GM19035 (cell line): Measurements from ENCODE around the gene PDE3B.
"Not testable (repeated sequence)": the region's sequence is repeated elsewhere in the genome, so short reads cannot be mapped to it uniquely, and the experiment has no call there.

Experiments used
- ATAC-seq: cut with Tn5 transposase; IDR thresholded peaks from one replicate; pipeline ENCODE4 v1.9.1; 2021; ENCODE audit not compliant: unreplicated experiment

PDE3B gene

DNA sequence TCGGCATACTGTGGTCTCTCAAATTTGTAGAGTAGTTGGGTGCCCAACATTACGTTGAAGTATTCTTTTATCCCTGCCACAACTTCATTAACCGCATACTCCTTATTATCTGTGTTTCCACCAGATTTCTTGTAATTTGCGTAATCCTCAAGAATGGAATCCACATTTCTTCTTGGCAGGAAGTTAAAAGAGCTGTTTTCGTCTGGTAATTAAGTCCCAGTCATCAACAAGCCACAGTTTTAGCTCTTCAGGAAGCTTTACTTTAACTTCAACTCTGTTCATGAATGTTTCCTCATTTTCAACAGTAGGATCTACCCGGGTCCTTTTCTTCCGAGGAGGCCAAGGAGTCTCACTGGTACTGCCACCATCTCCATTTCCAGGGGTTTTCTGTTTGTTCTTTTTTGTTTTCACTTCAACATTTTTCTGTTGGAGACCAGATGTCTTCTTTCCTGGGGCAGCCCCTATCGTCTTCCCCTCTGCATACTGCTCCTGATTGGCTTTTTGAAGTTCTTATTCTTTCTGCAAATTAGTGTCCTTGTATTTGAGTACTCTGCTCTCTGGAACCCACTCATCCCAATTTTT is 30.3 kb downstream of the PDE3B start:
- no peak for ATAC-seq

DNA sequence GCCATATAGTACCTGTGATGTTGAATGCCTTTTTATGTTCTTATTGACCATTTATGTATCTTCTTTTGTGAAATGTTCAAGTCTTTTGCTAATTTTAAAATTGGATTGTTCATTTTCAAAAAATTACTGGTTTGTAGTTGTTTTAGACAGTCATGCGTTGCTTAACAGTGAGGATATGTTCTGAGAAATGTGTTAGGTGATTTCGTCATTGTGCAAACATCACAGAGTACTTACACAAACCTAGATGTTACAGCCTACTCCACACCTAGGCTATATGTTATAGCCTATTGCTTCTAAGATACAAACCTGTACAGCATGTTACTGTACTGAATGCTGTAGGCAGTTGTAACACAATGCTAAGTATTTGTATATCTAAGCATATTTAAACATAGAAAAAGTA is 32.5 kb downstream of the PDE3B start:
- no peak for ATAC-seq

GRCh38 chr11:14677146-14677545 is 33.5 kb downstream of the PDE3B start:
- no peak for ATAC-seq

DNA sequence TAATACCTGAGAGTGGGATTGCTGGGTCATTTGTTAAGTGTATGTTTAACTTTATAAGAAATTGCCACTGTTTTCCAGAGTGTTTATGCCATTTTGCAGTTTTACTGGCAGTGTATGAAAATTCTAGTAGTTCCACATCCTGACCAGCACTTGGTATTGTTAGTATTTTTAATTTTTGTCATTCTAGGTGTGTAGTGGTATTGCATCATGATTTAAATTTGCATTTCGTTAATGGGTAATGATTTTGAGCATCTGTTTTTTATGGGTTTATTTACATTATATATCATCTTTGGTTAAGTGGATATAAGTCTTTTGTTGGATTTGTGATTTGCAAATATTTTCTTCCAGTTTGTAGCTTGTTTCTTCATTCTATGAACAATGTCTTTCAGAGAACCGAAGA is 34.7 kb downstream of the PDE3B start:
- ATAC-seq = no peak

GRCh38 chr11:14679662-14680061 is 36.1 kb downstream of the PDE3B start:
- no peak for ATAC-seq

DNA sequence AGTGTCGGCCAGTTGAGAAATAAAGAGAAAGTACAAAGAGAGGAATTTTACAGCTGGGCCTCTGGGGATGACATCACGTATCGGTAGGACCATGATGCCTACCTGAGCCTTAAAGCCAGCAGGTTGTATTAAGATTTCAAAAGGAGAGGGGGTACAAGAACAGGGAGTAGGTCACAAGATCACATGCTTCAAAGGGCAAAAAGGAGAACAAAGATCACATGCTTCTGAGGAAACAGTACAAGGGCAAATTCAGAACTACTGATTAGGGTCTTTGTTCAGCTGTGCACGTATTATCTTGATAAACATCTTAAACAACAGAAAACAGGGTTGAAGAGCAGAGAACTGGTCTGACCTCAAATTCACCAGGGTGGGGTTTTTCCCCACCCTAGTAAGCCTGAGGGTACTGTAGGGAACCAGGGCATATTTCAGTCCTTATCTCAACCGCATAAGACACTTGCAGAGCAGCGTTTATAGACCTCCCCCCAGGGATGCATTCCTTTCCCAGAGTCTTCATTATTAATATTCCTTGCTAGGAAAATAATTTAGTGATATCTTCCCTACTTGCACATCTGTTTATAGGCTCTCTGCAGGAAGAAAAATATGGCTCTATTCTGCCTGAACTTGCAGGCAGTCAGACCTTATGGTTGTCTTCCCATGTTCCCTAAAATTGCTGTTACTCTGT is 40.8 kb downstream of the PDE3B start:
- not testable (repeated sequence) for ATAC-seq

GRCh38 chr11:14687456-14687855 is 43.9 kb downstream of the PDE3B start:
- ATAC-seq = no peak

DNA sequence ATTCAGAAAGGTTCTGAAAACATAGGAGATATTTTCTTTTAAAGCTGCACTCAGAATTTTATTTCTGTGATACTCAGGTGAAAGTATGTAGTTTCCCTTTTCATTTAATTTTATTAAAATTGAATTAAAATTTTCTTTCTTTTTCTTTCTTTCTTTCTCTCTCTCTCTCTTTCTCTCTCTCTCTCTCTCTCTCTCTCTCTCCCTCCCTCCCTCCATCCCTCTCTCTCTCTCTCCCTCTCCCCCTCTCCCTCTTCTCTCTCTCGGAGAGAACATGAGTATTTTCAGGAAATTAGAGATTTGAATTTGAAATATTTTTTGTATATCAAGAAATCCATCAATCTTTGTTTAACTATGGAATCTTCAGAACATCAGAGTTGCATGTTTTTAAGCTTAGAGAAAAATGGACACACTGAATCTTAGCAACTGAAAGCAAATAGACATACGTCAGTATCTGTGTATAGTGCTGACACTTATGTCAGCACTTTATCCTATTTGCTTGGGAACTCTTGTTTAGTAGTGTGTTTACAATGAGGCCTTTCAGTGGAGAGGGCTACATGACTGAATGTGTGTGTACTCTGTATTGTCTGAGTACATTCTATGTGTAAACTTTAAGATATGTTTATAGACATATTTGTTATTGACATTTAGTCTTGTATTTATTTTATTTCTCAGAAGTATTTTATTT is 44.5 kb downstream of the PDE3B start:
- ATAC-seq = no peak

- ATAC-seq = not testable (repeated sequence)
Measured at GRCh38 chr11:14695656-14696055, 52.1 kb downstream of the PDE3B start.

GRCh38 chr11:14698771-14699170 is 55.2 kb downstream of the PDE3B start:
- no peak for ATAC-seq

DNA sequence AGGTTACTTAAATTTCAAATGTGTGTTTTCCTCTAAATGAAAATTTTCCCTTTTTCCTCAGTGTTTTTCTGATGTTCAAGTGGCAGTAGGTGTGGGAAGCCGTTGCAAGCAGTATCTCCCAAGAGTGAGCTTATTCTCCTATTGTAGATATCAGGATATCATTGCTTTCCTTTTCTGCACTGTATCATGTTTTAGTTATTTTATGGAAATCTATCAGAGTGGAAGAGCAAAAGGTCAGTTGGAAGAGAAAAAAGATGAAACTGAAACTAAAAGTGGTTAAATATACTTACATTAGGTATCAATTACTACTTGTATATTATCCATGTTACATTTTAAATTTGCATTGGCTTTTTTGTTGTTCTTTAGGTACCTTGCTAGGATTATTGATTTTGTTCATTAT is 57.0 kb downstream of the PDE3B start:
- no peak for ATAC-seq

GRCh38 chr11:14702760-14703159 is 59.2 kb downstream of the PDE3B start:
- ATAC-seq = no peak

GRCh38 chr11:14703731-14704130 is 60.1 kb downstream of the PDE3B start:
- no peak for ATAC-seq

GRCh38 chr11:14705067-14705466 is 61.5 kb downstream of the PDE3B start:
- ATAC-seq = no peak

GRCh38 chr11:14713496-14714244 is 70.1 kb downstream of the PDE3B start:
- no peak for ATAC-seq

DNA sequence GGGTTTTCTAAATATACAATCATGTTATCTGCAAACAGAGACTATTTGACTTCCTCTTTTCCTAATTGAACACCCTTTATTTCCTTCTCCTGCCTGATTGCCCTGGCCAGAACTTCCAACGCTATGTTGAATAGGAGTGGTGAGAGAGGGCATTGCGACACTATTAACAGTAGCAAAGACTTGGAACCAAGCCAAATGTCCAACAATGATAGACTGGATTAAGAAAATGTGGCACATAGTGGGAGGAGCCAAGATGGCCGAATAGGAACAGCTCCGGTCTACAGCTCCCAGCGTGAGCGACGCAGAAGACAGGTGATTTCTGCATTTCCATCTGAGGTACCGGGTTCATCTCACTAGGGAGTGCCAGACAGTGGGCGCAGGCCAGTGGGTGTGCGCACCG is 72.1 kb downstream of the PDE3B start:
- not testable (repeated sequence) for ATAC-seq

DNA sequence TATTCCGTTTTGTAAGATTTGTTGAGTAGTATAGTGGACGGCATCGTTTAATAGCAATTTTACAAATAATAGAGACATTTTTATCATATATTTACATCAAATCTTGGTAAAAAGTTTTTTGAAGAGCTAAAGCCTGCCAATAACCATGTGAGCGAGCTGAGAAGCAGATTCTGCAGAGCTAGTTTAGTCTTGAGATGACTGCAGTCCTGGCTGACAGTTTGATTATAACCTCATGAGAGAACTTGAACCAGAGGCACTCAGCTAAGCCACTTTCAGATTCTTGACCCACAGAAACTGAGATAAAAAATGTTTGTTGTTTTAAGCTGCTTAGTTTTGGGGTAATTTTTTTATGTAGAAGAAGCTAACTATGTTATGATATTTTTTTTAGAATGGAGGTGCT is 78.9 kb downstream of the PDE3B start:
- no peak for ATAC-seq

DNA sequence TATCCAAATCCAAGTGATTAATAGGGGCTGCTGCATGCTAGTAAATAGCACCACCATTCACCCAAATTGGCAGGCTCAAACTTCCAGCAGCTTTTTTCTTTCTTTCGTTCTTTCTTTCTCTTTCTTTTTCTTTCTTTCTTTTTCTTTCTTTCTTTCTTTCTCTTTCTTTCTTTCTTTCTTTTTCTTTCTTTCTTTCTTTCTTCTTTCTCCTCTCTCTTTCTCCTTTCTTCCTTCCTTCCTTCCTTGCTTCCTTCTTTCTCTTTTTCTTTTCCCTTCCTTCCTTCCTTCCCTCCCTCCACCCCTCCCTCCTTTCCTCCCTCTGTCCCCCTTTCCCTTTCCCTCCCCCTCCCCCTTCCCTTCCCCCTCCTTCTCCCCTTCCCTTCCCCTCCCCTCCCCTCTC is 81.5 kb downstream of the PDE3B start:
- ATAC-seq = no peak

DNA sequence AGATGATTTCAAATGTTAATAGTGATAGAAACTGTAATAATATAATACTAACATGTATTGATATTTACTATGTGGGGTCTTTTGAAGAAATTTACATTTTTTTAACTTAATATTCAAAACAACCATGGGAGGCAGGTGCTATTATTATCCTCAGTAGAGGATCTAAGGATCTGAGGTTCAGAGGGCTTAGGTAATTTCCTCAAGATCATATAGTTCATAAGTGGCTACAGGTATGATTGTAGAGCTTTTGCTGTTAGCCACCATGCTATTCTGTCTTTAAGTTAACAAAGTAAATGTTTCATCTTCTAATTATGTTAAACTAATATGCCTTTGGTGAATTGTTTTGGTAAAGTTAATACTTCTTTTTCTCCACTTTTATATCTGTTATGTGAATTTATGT is 83.6 kb downstream of the PDE3B start:
- ATAC-seq = no peak

DNA sequence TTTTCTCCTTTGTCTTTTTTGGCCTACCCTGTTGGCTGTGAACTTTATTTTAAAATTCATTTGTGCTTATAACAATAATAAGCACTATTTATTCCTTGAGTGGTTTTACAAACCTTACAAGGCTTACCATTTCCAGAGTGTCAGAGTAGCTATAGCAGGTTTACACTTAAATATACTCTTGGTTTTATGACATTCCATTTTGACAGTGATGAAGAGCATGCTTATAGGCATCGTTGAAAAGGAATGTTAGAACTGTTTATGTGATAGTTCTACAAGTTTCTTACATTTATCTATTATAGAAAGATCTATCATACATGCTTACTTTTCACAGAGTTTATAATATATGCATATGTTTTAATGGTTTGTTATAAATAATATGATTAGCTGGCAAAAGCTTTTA is 84.1 kb downstream of the PDE3B start:
- ATAC-seq = no peak

GRCh38 chr11:14740539-14740938 is 96.9 kb downstream of the PDE3B start:
- ATAC-seq = not testable (repeated sequence)

GRCh38 chr11:14741195-14741594 is 97.6 kb downstream of the PDE3B start:
- ATAC-seq = no peak
